ENCODE results near the gene AQP12A. TPM values are rescaled to one million over a fixed set of nuclear protein-coding genes. Genes with fewer than 3 reads are reported as not detected.

The AQP12A gene
- total and polyA plus RNA-seq, 10 of the 15 experiments (the other 5 are each of a cell fraction or from before 2014, with no cell fraction given) = not detected

DNA sequence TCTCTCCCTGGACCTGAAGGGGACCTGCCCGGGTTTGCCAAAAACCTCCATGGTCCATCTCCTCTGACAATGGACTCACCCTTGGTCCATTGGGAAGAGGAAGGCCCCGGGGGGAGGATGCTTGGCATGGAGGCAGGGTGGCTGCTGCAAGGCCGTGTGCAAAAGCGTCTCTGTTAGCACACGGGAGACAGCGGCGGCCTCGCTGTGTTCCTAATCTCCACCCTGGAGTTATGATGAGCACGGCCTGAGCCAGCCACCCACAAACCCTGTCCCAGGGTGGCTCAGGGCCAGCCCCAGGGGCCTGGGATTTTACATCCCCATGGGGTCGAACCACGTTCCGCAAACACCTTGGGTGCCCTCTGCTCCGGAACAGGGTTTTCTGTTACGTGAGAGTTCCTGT lies 35.8 kb downstream of the AQP12A start:
- H3K27ac ChIP-seq (ENCODE audit: control insufficient read depth, insufficient read depth) = no peak overlapping the region
- ChIA-PET POLR2A (no interaction called here), SMC1A (ENCODE audit: uncharacterized antibody, unreplicated experiment) (no interaction called here), RAD21 (ENCODE audit: unreplicated experiment) (no interaction called here), CTCF (no interaction called here)
- no peaks in the 10 kb centered on the region for H4K20me1 ChIP-seq (ENCODE audit: control insufficient read depth, insufficient read depth)
- no peak for DNase-seq (ENCODE audit: low read depth, low spot score)
- 50% methylated on average over 14 of the region's 14 CpGs for WGBS (ENCODE audit: insufficient coverage, insufficient replicate concordance, low lambda C conversion rate, missing lambda C conversion rate)
- H3K9ac ChIP-seq (ENCODE audit: control insufficient read depth, insufficient read depth, low read length) = no peak overlapping the region
- intact Hi-C loops (cut with micrococcal nuclease; ENCODE audit: unreplicated experiment) = no loop called here
- no TSS peak for BruUV-seq (replicated peaks)
- TF ChIP-seq BRCA1 (IDR thresholded peaks at IDR 0.05; ENCODE audit: low read depth, low read length) (no peak), POLR2A (IDR thresholded peaks at IDR 0.05; ENCODE audit: low read depth, low read length) (no peak), SMAD1 (IDR thresholded peaks at IDR 0.05; ENCODE audit: low read depth, partially characterized antibody) (no peak)
- no peaks in the 10 kb centered on the region for H3K4me1 ChIP-seq (ENCODE audit: control insufficient read depth, insufficient read depth, low read length)
- H3K36me3 ChIP-seq (ENCODE audit: control insufficient read depth in 2 of 2, insufficient read depth in 2 of 2, low read length in 1 of 2) = no peaks in the 10 kb centered on the region
- H2AFZ ChIP-seq (ENCODE audit: control insufficient read depth, low read depth, low read length) = no peak overlapping the region
- ATAC-seq = no peak
- in situ Hi-C loops (cut with MboI) = no loop called here
- no peaks in the 10 kb centered on the region for H3K9me3 ChIP-seq (replicated peaks; ENCODE audit: control insufficient read depth, insufficient read depth, low read length)
- H3K79me2 ChIP-seq (ENCODE audit: control insufficient read depth, insufficient read depth, low read length) = no peaks in the 10 kb centered on the region
- no peak overlapping the region for H3K4me2 ChIP-seq (ENCODE audit: control insufficient read depth, insufficient read depth)
- peaks cover 0 to 1% of the 10 kb centered on the region in 2 experiments; a peak in 2 of 4 replicates for H3K27me3 ChIP-seq (replicated peaks in 1 of 2; ENCODE audit: control insufficient read depth in 2 of 2, insufficient read depth in 2 of 2, low read length in 1 of 2)
- no peak for FAIRE-seq
- no peak overlapping the region for H3K4me3 ChIP-seq

DNA sequence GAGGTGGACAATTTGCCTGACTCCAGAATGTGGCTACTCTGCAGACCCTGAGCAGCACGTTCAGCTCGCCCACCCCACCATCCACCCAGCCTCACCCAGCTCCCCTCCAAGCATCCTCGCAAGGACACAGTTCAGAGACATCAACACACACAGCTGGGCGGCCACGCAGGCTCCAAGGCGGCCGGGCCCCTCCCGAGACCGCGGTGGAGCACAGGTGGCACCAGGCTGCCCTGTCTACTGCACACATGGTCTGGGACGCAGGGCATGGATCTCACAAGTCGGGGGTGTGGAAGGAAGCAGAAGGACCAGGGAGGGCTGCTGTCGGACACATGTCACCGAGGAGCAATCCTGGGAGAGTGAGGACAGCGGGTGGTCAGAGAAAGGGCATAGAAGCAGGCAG lies 36.2 kb downstream of the AQP12A start:
- Histone ChIP-seq H3K27ac (ENCODE audit: control insufficient read depth, insufficient read depth) (no peak overlapping the region), H3K79me2 (ENCODE audit: control insufficient read depth, insufficient read depth, low read length) (no peaks in the 10 kb centered on the region), H3K4me3 (no peak overlapping the region), H3K4me1 (ENCODE audit: control insufficient read depth, insufficient read depth, low read length) (no peaks in the 10 kb centered on the region), H3K9ac (ENCODE audit: control insufficient read depth, insufficient read depth, low read length) (no peak overlapping the region), H3K4me2 (ENCODE audit: control insufficient read depth, insufficient read depth) (no peak overlapping the region), H2AFZ (ENCODE audit: control insufficient read depth, low read depth, low read length) (no peak overlapping the region), H3K9me3 (replicated peaks; ENCODE audit: control insufficient read depth, insufficient read depth, low read length) (no peaks in the 10 kb centered on the region), H3K36me3 (ENCODE audit: control insufficient read depth in 2 of 2, insufficient read depth in 2 of 2, low read length in 1 of 2) (no peaks in the 10 kb centered on the region), H3K27me3 (replicated peaks in 1 of 2; ENCODE audit: control insufficient read depth in 2 of 2, insufficient read depth in 2 of 2, low read length in 1 of 2) (peaks cover 0 to 1% of the 10 kb centered on the region in 2 experiments; a peak in 2 of 4 replicates), H4K20me1 (ENCODE audit: control insufficient read depth, insufficient read depth) (no peaks in the 10 kb centered on the region)
- CTCF ChIA-PET = no interaction called here
- FAIRE-seq (no peak), ATAC-seq (no peak), DNase-seq (ENCODE audit: low read depth, low spot score) (no peak)
- in situ Hi-C loops (cut with MboI) = no loop called here
- POLR2A ChIA-PET = no interaction called here
- RAD21 ChIA-PET (ENCODE audit: unreplicated experiment) = no interaction called here
- intact Hi-C loops (cut with micrococcal nuclease; ENCODE audit: unreplicated experiment) = no loop called here
- 22% methylated on average over 15 of the region's 15 CpGs for WGBS (ENCODE audit: insufficient coverage, insufficient replicate concordance, low lambda C conversion rate, missing lambda C conversion rate)
- TF ChIP-seq, protein P1, sequence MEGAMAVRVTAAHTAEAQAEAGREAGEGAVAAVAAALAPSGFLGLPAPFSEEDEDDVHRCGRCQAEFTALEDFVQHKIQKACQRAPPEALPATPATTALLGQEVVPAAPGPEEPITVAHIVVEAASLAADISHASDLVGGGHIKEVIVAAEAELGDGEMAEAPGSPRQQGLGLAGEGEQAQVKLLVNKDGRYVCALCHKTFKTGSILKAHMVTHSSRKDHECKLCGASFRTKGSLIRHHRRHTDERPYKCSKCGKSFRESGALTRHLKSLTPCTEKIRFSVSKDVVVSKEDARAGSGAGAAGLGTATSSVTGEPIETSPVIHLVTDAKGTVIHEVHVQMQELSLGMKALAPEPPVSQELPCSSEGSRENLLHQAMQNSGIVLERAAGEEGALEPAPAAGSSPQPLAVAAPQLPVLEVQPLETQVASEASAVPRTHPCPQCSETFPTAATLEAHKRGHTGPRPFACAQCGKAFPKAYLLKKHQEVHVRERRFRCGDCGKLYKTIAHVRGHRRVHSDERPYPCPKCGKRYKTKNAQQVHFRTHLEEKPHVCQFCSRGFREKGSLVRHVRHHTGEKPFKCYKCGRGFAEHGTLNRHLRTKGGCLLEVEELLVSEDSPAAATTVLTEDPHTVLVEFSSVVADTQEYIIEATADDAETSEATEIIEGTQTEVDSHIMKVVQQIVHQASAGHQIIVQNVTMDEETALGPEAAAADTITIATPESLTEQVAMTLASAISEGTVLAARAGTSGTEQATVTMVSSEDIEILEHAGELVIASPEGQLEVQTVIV (IDR thresholded peaks at IDR 0.05; ENCODE audit: borderline replicate concordance, partially characterized antibody) = no peak
- no peak for TF ChIP-seq TCF7 (IDR thresholded peaks at IDR 0.05; ENCODE audit: borderline replicate concordance)
- BruUV-seq (replicated peaks) = no TSS peak
- SMC1A ChIA-PET (ENCODE audit: uncharacterized antibody, unreplicated experiment) = no interaction called here
